Erythroblast (primary cell): Measurements from ENCODE around the gene PKP2.

ENCODE experiments used
- DNase-seq, 2 experiments: peaks; one replicate each; lab custom pipeline; 2025; lab: John Stamatoyannopoulos, UW
- GATA1 ChIP-seq: IDR thresholded peaks from 2 replicates; pipeline ENCODE4 v1.6.1; 2011; ENCODE audit warnings: low read depth, mild to moderate bottlenecking, control low read depth, low read length, moderate library complexity
- POLR2A ChIP-seq: IDR thresholded peaks from 2 replicates; pipeline ENCODE4 v1.6.1; 2011; ENCODE audit warnings: mild to moderate bottlenecking, low read length

PKP2 gene

DNA sequence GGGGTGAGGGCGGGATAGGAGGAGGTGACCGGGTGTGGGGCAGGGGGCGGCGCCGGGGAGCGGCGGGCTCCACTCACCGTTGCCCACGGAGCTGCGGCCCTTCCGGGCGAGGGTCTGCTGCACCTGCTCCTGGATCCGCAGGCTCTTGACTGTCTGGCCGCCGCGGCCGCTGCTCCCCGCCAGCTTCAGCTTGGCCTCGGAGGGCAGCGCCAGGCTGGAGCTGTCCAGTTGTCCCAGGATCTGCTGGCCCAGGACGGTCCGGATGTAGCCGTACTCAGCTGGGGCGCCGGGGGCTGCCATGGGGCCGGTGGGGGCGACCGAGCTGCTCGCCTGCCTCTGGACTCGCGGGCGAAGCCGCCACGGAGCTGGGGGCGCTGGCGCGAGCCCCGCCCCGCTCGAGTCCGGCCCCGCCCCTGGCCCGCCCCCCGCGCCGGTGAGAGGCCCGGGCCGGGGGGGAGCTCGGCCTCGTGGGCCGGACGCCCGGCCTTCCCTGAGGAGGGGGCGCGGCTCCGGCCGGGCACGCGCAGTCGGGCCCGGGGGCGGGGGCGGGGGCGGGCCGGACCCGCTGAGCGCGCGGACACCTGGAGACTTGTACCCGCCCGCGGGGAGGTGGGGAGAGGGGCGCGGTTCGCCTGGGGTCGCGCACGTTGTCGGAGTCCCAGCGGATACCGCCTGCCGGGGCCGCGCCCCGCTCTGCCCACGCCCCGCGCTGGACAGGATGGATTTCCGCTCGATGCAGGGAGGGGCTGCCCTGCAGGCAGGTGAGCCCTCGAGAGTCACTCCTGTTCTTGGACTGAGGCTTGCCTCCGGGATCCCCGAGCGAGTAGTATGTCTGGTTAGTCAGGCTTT is at the start of gene PKP2:
TSS of gene PKP2 (minus strand) at position 346 of the 849 bp plus-strand sequence. CDS start at position 300, 46 bp downstream.
- TF ChIP-seq POLR2A (no peak), GATA1 (no peak)
- peak; percentile 7 to 20 for DNase-seq

DNA sequence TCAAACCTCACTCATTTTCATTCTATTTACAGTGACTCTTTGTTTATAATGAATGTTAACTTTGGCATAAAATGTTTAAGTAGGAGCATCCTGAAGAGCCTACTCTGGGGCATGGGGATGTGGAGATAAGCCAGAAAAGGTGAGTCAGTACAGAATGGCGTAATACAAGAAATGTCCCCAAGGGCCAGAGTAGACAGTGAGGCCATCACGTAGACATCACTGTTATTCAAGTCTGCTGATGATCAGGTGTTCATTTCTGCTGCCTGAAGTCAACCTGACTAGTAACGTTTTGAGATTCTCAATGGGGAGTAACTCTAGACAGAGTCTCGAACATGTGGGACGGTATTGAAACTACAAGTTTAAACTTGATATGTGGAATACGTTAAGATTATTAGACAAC is 47.6 kb upstream of the PKP2 start:
- DNase-seq: no peak
- TF ChIP-seq POLR2A (no peak), GATA1 (no peak)

DNA sequence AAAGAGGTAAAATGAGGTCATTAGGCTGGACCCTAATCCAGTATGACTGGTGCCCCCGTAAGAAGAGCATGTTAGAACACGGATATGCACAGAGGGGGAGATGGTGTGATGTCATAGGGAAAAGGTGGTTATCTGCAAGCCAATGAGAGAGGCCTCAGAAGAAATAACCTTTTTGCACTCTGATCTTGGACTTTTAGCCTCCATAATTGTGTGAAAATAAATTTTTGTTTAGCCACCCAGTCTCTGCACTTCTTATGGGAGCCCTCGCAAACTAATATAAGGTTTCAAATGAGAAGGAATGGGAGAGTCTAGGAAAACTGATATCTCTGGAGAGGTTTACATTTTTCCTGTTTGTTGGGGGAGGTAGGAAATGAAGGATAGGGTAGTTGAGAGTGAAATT is 43.2 kb upstream of the PKP2 start:
- no peak for TF ChIP-seq POLR2A
- no peak for TF ChIP-seq GATA1
- no peak for DNase-seq

DNA sequence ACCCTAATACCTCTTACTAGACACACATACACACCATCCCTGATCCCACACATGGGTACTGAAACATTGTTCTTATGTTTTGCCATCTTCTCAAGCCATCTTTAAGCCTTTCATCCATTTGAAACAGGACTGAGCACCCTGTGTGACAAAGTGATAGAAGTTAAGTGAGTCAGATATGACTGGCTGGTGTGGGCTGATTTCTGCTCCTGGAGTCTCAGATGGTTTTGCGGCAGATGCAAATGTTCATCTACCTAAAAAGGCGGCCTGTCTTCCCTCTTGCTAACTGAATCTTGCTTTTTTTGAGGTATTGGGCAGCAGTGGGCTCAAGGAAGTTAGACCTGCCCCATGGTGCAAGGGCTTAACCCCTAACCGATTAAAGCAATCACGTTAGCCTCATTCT is 30.4 kb upstream of the PKP2 start:
- DNase-seq: no peak
- no peak for TF ChIP-seq GATA1
- TF ChIP-seq POLR2A: no peak

DNA sequence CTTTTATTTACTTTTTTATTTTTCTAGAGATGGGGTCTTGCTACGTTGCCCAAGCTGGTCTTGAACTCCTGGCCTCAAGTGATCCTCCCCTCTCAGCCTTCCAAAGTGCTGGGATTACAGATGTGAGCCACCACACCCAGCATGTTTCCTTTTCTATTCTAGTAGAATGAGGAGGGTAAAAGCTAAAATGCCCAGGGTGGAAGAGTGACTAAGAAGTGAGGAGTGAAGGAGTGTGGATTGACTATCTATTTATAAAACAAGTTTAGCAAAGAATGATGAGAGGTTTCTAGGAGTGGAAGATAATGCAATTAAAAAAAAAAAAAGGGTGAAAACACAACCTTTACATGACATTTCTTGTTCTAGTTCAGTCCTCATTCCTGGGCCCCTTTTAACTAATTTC is 29.8 kb upstream of the PKP2 start:
- TF ChIP-seq GATA1: no peak
- no peak for TF ChIP-seq POLR2A
- no peak for DNase-seq

DNA sequence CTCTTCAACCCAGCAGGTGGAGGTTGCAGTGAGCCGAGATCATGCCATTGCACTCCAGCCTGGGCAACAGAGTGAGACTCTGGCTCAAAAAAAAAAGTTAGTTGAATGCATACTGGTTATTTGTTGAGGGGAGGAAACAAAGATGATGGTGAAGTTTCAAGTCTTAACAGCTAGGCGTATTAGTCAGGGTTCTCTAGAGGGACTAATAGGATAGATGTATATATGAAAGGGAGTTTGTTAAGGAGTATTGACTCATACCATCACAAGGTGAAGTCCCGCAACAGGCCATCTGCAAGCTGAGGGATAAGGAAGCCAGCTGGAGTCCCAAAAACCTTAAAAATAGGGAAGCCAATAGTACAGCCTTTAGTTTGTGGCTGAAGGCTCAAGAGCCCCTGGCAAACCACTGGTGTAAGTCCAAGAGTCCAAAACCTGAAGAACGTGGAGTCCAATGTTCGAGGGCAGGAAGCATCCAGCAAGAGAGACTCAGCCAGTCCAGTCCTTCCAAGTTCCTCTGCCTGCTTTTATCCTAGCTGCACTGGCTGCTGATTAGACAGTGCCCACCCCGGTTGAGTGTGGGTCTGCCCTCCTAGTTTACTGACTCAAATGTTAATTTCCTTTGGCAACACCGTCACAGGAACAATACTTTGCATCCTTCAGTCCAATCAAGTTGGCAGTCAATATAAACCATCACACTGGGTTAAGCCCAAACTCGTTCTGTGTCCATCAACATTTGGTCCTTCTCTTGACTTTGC is 26.1 kb upstream of the PKP2 start:
- no peak for DNase-seq
- TF ChIP-seq POLR2A: no peak
- TF ChIP-seq GATA1: no peak

DNA sequence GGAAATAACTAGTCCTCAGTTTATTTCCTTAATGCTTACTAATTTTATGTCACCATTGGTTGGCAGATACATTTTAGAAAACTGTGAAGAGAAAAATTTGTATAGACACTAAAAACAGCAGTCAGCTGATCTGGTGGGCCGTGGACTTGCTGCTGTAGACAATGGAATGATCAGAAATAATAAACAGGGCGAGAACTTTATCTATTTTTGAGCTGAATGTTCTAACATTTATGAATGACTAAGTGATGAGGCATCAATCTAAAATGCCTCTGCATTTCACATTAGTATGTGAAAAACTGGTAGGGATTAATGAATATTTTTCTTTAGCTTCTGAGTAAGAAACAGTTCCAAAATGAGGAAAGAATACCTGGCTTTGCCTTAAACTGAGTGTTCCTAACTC is 24.8 kb upstream of the PKP2 start:
- TF ChIP-seq GATA1: no peak
- no peak for TF ChIP-seq POLR2A
- DNase-seq: no peak

DNA sequence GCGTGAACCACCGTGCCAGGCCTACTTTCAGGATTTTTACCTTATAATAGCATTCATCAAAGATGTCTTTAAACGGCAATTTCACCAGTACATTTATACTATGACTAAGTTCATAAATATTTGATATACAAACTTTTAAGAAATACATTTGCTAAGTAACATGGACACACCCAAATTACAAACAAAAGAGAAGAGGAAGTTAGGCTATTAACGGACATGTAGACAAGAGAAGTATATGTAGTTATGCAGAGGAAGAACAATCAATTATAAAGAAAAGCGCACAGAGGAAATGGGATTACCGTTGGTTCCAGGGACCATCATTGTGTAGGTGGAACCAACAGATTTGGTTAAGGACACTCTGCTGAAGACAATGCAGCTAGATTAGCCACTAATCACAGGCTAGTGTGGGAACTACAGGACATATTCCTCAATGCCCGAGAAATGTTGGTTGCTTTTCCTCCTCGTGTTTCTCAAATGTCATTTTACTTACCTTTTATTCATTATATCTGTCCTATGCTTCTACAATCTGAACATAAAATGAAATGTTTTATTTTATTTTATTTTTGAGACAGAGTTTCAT is 24.0 kb upstream of the PKP2 start:
- no peak for DNase-seq
- TF ChIP-seq GATA1 (no peak), POLR2A (no peak)

DNA sequence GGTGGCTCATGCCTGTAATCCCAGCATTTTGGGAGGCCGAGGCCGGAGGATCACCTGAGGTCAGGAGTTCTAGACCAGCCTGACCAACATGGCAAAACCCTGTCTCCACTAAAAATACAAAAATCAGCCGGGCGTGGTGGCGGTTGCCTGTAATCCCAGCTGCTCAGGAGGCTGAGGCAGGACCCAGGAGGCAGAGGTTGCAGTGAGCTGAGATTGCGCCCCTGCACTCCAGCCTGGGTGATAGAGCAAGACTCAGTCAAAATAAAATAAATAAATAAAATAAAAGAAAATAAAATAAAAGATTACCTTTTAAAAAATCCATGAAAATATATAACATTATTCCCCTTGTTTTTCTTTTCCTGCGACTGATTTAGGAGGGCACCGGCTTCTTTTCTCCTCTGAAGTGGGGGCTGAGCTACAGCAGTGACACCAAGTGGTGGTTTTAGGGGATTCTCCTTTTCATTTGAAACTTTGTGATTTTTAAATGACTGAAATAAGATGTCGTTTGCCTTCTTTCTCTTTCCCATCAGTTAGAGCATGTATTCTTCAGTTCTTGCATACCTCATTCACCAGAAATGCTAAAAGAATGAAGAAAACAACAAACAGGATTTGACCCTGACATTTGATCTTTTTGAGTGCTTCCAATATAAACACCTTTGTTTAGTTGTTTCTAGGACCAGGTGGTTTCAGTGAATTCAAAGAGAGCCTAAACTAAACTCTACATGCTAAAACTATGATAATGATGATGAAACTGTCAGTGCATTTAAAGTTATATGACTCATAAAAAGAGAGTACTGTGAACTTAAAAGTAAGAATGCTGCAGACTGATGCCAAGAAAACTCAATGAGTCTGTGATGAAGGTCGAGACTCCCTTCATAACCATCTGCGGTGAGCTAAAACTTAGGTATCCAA is 22.6 kb upstream of the PKP2 start:
- peak in 1 of 2 experiments; percentile 4 for DNase-seq
- TF ChIP-seq POLR2A (no peak), GATA1 (no peak)

DNA sequence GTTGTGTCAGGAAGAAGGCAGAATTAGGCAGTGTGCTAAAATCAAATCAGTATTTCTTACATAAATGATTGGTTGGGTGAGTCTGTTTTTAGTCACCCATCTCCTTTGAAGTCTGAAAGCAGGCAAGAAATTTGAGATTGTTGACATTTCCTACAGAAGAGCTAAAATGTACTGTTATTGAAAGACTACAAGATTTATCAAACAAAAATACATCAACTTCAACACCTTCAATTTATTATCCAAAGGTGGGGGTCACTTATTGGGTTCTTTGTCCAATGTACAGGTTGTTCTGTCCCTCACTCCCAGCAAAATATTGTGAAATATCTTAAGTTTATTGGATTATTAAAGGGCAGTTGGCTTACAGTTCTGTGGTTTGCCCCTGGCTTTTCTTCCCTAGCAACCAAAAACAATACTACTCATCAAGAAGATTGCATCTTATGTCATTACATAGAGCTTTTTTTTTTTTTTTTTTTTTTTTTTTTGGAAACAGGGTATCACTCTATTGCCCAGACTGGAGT is 20.6 kb upstream of the PKP2 start:
- DNase-seq: no peak
- TF ChIP-seq GATA1 (no peak), POLR2A (no peak)

DNA sequence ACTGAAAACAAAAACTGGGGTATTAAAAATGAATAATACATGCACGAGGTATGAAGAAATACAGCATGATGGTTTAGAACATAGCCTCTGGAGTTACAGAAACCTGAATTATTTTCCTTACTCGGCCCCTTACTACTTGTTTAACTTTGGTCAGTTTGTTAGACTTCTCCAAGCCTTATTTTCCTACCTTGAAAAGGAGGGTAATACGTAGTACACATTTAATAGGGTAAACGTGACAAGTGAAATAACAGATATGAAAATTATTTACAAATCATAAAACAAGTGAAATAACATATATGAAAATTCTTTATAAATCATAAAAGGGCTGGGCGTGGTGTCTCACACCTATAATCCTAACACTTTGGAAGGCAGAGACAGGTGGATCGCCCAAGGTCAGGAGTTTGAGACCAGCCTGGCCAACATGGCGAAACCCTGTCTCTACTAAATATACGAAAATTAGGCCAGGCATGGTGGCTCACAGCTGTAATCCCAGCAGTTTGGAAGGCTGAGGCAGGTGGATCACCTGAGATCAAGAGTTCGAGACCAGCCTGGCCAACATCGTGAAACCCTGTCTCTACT is 11.4 kb upstream of the PKP2 start:
- no peak for DNase-seq
- TF ChIP-seq GATA1 (no peak), POLR2A (no peak)

DNA sequence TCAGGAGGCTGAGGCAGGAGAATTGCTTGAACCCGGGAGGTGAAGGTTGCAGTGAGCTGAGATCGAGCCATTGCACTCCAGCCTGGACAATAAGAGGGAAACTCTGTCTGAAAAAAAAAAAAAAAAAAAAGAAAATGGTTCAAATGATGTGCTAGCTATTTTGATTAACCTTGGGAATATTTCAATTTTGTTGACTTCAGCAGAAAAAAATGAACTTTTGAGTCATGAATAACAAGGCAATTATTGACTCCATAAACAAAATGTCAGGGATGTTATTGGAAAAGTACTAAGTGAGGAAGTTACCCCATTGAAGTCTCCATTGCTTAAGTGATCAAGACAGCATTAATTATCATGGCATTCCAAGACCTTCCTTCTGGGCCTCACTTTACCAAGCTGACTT is 10.6 kb upstream of the PKP2 start:
- TF ChIP-seq POLR2A (no peak), GATA1 (no peak)
- DNase-seq: no peak
